H9 (cell line): ENCODE measurements around the gene TMEM135. TPM values are rescaled to one million over a fixed set of nuclear protein-coding genes. Genes with fewer than 3 reads are reported as not detected.

Experiments used
- DNase-seq: peaks from one replicate; pipeline ENCODE4 v3.0.0-alpha.2; 2017
- H2AFZ ChIP-seq: one replicate; pipeline ENCODE4 v1.6.1; 2013; ENCODE audit warnings: mild to moderate bottlenecking, low read length, control low read depth, moderate library complexity
- H2AK5ac ChIP-seq: 2 replicates; pipeline ENCODE4 v1.6.1; 2013; ENCODE audit warnings: low read length, control low read depth, mixed read lengths; ENCODE audit not compliant: insufficient read length
- H2BK120ac ChIP-seq: one replicate; pipeline ENCODE4 v1.6.1; 2013; ENCODE audit warnings: low read depth, mild to moderate bottlenecking, low read length, control low read depth, inconsistent platforms; ENCODE audit not compliant: poor library complexity, severe bottlenecking
- H2BK12ac ChIP-seq: 2 replicates; pipeline ENCODE4 v1.6.1; 2013; ENCODE audit warnings: low read length, control low read depth, mixed read lengths, low read depth; ENCODE audit not compliant: insufficient read length
- H2BK15ac ChIP-seq: 2 replicates; pipeline ENCODE4 v1.6.1; 2013; ENCODE audit warnings: low read depth, low read length, control low read depth
- H2BK20ac ChIP-seq: one replicate; pipeline ENCODE4 v1.6.1; 2013; ENCODE audit warnings: low read depth, mild to moderate bottlenecking, low read length, control low read depth, inconsistent platforms; ENCODE audit not compliant: poor library complexity, severe bottlenecking
- H2BK5ac ChIP-seq: 2 replicates; pipeline ENCODE4 v1.6.1; 2013; ENCODE audit warnings: low read length, control low read depth, mixed read lengths; ENCODE audit not compliant: insufficient read length
- H3K14ac ChIP-seq: 2 replicates; pipeline ENCODE4 v1.6.1; 2013; ENCODE audit warnings: low read length, control low read depth; ENCODE audit not compliant: insufficient read depth
- H3K18ac ChIP-seq: 2 replicates; pipeline ENCODE4 v1.6.1; 2013; ENCODE audit warnings: low read depth, mild to moderate bottlenecking, mixed read lengths, low read length, control low read depth; ENCODE audit not compliant: insufficient read length
- H3K23ac ChIP-seq: 2 replicates; pipeline ENCODE4 v1.6.1; 2013; ENCODE audit warnings: low read length, control low read depth, mixed read lengths, low read depth; ENCODE audit not compliant: insufficient read length
- H3K23me2 ChIP-seq: 2 replicates; pipeline ENCODE4 v1.6.1; 2013; ENCODE audit warnings: low read depth, mild to moderate bottlenecking, mixed read lengths, low read length, control low read depth; ENCODE audit not compliant: insufficient read length, poor library complexity, severe bottlenecking
- H3K27ac ChIP-seq: 2 replicates; pipeline ENCODE4 v1.5.1; 2013; ENCODE audit warnings: low read length, control low read depth, mixed read lengths, low read depth; ENCODE audit not compliant: insufficient read length
- H3K27me3 ChIP-seq: 2 replicates; pipeline ENCODE4 v1.6.1; 2013; ENCODE audit warnings: low read length, control low read depth, inconsistent platforms; ENCODE audit not compliant: insufficient read depth
- H3K4ac ChIP-seq: 2 replicates; pipeline ENCODE4 v1.6.1; 2013; ENCODE audit warnings: low read depth, mild to moderate bottlenecking, control low read depth, inconsistent platforms, low read length, moderate library complexity
- H3K4me1 ChIP-seq: 2 replicates; pipeline ENCODE4 v1.6.1; 2013; ENCODE audit warnings: low read length, control low read depth, inconsistent platforms; ENCODE audit not compliant: insufficient read depth
- H3K4me2 ChIP-seq: 2 replicates; pipeline ENCODE4 v1.6.1; 2013; ENCODE audit warnings: low read length, control low read depth, mixed read lengths; ENCODE audit not compliant: insufficient read length, insufficient read depth
- H3K56ac ChIP-seq: 2 replicates; pipeline ENCODE4 v1.6.1; 2013; ENCODE audit warnings: low read depth, mild to moderate bottlenecking, mixed read lengths, low read length, control low read depth; ENCODE audit not compliant: insufficient read length
- H3K79me1 ChIP-seq: 2 replicates; pipeline ENCODE4 v1.6.1; 2013; ENCODE audit warnings: low read depth, mild to moderate bottlenecking, moderate library complexity, low read length, control low read depth, inconsistent platforms; ENCODE audit not compliant: insufficient read depth, poor library complexity, severe bottlenecking
- H3K79me2 ChIP-seq: 2 replicates; pipeline ENCODE4 v1.6.1; 2013; ENCODE audit warnings: low read length, control low read depth, inconsistent platforms; ENCODE audit not compliant: insufficient read depth
- H3K9ac ChIP-seq: 2 replicates; pipeline ENCODE4 v1.6.1; 2013; ENCODE audit warnings: low read length, control low read depth, mixed read lengths; ENCODE audit not compliant: insufficient read length; ENCODE audit errors: extremely low read depth
- H3K9me3 ChIP-seq: one replicate; pipeline ENCODE4 v1.6.1; 2013; ENCODE audit warnings: low read depth, low read length, inconsistent platforms; ENCODE audit not compliant: control insufficient read depth
- H3T11ph ChIP-seq: one replicate; pipeline ENCODE4 v1.6.1; 2013; ENCODE audit warnings: mild to moderate bottlenecking, low read length, control low read depth, inconsistent platforms
- H4K20me1 ChIP-seq: one replicate; pipeline ENCODE4 v1.6.1; 2013; ENCODE audit not compliant: control insufficient read depth, insufficient read length, insufficient read depth
- H4K5ac ChIP-seq: 2 replicates; pipeline ENCODE4 v1.6.1; 2013; ENCODE audit warnings: low read depth, mild to moderate bottlenecking, mixed read lengths, low read length, control low read depth; ENCODE audit not compliant: insufficient read length
- H4K8ac ChIP-seq: replicated peaks from 2 replicates; pipeline ENCODE4 v1.6.1; 2013; ENCODE audit warnings: low read length, control low read depth, mixed read lengths, low read depth; ENCODE audit not compliant: insufficient read length
- H4K91ac ChIP-seq: 2 replicates; pipeline ENCODE4 v1.6.1; 2013; ENCODE audit warnings: low read depth, mild to moderate bottlenecking, moderate library complexity, mixed read lengths, low read length, control low read depth; ENCODE audit not compliant: insufficient read length
- H3K27ac Mint-ChIP-seq, 3 experiments: 2 replicates in 2 of 3; 3 replicates in 1 of 3; pipeline ENCODE4 v1.8.0; 2020 to 2021; ENCODE audit warnings: mixed read lengths in 3 of 3, mild to moderate bottlenecking in 1 of 3, moderate library complexity in 1 of 3
- H3K27me3 Mint-ChIP-seq: 2 replicates; pipeline ENCODE4 v1.8.0; 2021; ENCODE audit warnings: low read depth, mild to moderate bottlenecking, moderate library complexity, mixed read lengths
- H3K36me3 Mint-ChIP-seq, 3 experiments: 2 replicates in 2 of 3; 3 replicates in 1 of 3; pipeline ENCODE4 v1.8.0; 2020 to 2021; ENCODE audit warnings: low read depth in 3 of 3, mixed read lengths in 3 of 3; ENCODE audit not compliant: insufficient read depth in 1 of 3
- H3K4me1 Mint-ChIP-seq, 2 experiments: 2 replicates each; pipeline ENCODE4 v1.8.0; 2020; ENCODE audit warnings: mixed read lengths in 2 of 2
- H3K4me3 Mint-ChIP-seq, 2 experiments: 2 replicates in 1 of 2; 3 replicates in 1 of 2; pipeline ENCODE4 v1.8.0; 2020 to 2021; ENCODE audit warnings: mild to moderate bottlenecking in 2 of 2, mixed read lengths in 2 of 2, moderate library complexity in 1 of 2
- H3K9me3 Mint-ChIP-seq, 2 experiments: 2 replicates in 1 of 2; 3 replicates in 1 of 2; pipeline ENCODE4 v1.8.0; 2020; ENCODE audit warnings: mild to moderate bottlenecking in 2 of 2, mixed read lengths in 2 of 2, moderate library complexity in 1 of 2
- CTCF ChIP-seq: fragments of 200-600 bp; sonication (generic); conservative IDR thresholded peaks from 3 replicates; pipeline ENCODE4 v1.8.0; 2021; ENCODE audit warnings: antibody characterized with exemption, mild to moderate bottlenecking
- WGBS: extraction: QIAGEN DNeasy Blood & Tissue Kit; methylation state at CpG from one replicate; pipeline ENCODE4 v1.1.7; 2013; ENCODE audit warnings: missing lambda C conversion rate, low lambda C conversion rate, mixed read lengths; ENCODE audit not compliant: insufficient read length; ENCODE audit errors: extremely low coverage; 5-methylcytosine and 5-hydroxymethylcytosine counted together
- total RNA-seq: library from RNA; stranded (reverse); gene quantifications from 2 replicates; pipeline ENCODE4 v1.2.1, GENCODE V29; 2021

The TMEM135 gene
- total RNA-seq, 1 experiment from 2014 or later = 25.2 TPM

- H3K27me3 Mint-ChIP-seq = no peaks in the 10 kb centered on the region
- H3K9me3 Mint-ChIP-seq = no peaks in the 10 kb centered on the region
- Histone ChIP-seq H4K5ac (no peak overlapping the region), H4K20me1 (no peaks in the 10 kb centered on the region), H2BK20ac (no peak overlapping the region), H3K27ac (no peak overlapping the region), H3K14ac (no peak overlapping the region), H4K8ac (no peak overlapping the region), H3K23me2 (no peaks in the 10 kb centered on the region), H3K18ac (no peak overlapping the region), H4K91ac (no peak overlapping the region), H3T11ph (no peak overlapping the region), H3K27me3 (no peaks in the 10 kb centered on the region), H2BK15ac (no peak overlapping the region), H2AK5ac (no peak overlapping the region), H3K56ac (no peak overlapping the region), H3K79me2 (no peaks in the 10 kb centered on the region), H3K4me1 (peaks cover 9% of the 10 kb centered on the region; the same call in 1 of the 2 replicates), H2BK120ac (no peak overlapping the region), H3K9me3 (no peaks in the 10 kb centered on the region), H3K79me1 (no peaks in the 10 kb centered on the region), H2BK12ac (no peak overlapping the region), H3K4ac (no peak overlapping the region), H3K4me2 (no peak overlapping the region), H3K9ac (no peak overlapping the region), H2BK5ac (no peak overlapping the region), H2AFZ (no peak overlapping the region), H3K23ac (no peak overlapping the region)
- no peak overlapping the region for H3K27ac Mint-ChIP-seq
- WGBS = no CpG with 5 or more reads among the region's 5 CpGs
- peaks cover 26 to 35% of the 10 kb centered on the region in 2 experiments for H3K4me1 Mint-ChIP-seq
- H3K4me3 Mint-ChIP-seq = no peak overlapping the region
- TF ChIP-seq CTCF = no peak
- H3K36me3 Mint-ChIP-seq = no peaks in the 10 kb centered on the region; a peak in 1 of 7 replicates
- DNase-seq = no peak
These were observed 331.2 kb downstream of the TMEM135 start for GRCh38 chr11:87368858-87369480.
